ENCODE results near the gene NHERF1.

- no peak for TF ChIP-seq CTCF (IDR thresholded peaks at IDR 0.05; ENCODE audit: insufficient read depth, low read depth, low read length)
- no peak for TF ChIP-seq EZH2 (IDR thresholded peaks at IDR 0.05; ENCODE audit: insufficient read depth, low read length)
Measured at GRCh38 chr17:74713171-74713755, 35.2 kb upstream of the NHERF1 start.

Data from astrocyte (in vitro differentiated cells and primary cell).